A549 (cell line): Measurements from ENCODE around the gene PLCH2. TPM values are rescaled to one million over a fixed set of nuclear protein-coding genes. Genes with fewer than 3 reads are reported as not detected.

ENCODE experiments used
- ATAC-seq, 2 experiments: fragments of 200-7000 bp in 1 of 2; fragments of >200 bp in 1 of 2; cut with Nextera tagmentation in 1 of 2; cut with Tn5 transposase in 1 of 2; 3 replicates each; pipeline versions ENCODE4 v1.8.0 to v1.9.1; 2018 to 2020; ENCODE audit warnings: mild to moderate bottlenecking in 1 of 2, moderate library complexity in 1 of 2
- CTCF ChIA-PET: fragments of 300-600 bp; sonication (Branson Sonifier 250); formaldehyde crosslinking; extraction: SDS; loops from one replicate; lab custom pipeline; 2021; ENCODE audit warnings: antibody characterized with exemption, inconsistent platforms; lab: Yijun Ruan, JAX
- POLR2A ChIA-PET: fragments of 350-600 bp; formaldehyde crosslinking; extraction: SDS; loops from one replicate; lab custom pipeline; 2021; ENCODE audit warnings: antibody characterized with exemption, inconsistent platforms; lab: Yijun Ruan, JAX
- DNase-seq, 2 experiments: peaks; one replicate each; pipeline versions ENCODE4 v3.0.0 to v3.0.0-alpha.2; 2011 to 2016; ENCODE audit warnings: low read depth in 1 of 2, low spot score in 1 of 2
- FAIRE-seq: peaks from 2 replicates; lab custom pipeline; 2011; peaks lifted over from hg19 to GRCh38; lab: Jason Lieb, UNC
- H3K27ac ChIP-seq, 2 experiments: fragments of >200 bp; sonication (Bioruptor Twin); formaldehyde crosslinking; 3 replicates each; pipeline ENCODE4 v1.5.1; 2016 to 2017
- H3K4me1 ChIP-seq: fragments of >200 bp; sonication (Bioruptor Twin); formaldehyde crosslinking; 3 replicates; pipeline ENCODE4 v1.6.1; 2016
- H3K4me2 ChIP-seq: fragments of >200 bp; sonication (Bioruptor Twin); formaldehyde crosslinking; 3 replicates; pipeline ENCODE4 v1.6.1; 2016
- H3K4me3 ChIP-seq: fragments of >200 bp; sonication (Bioruptor Twin); formaldehyde crosslinking; 3 replicates; pipeline ENCODE4 v1.5.1; 2016
- H3K9me3 ChIP-seq: fragments of >200 bp; sonication (Bioruptor Twin); formaldehyde crosslinking; 3 replicates; pipeline ENCODE4 v1.6.1; 2016
- BCL3 ChIP-seq: fragments of >200 bp; sonication (Bioruptor Twin); formaldehyde crosslinking; IDR thresholded peaks from 3 replicates; pipeline ENCODE4 v1.6.1; 2016
- CEBPB ChIP-seq, 2 experiments: fragments of >200 bp in 1 of 2; sonication (Bioruptor Twin) in 1 of 2; formaldehyde crosslinking in 1 of 2; IDR thresholded peaks; 2 replicates each; pipeline ENCODE4 v1.6.1; 2012 to 2016
- CTCF ChIP-seq: fragments of >200 bp; sonication (Bioruptor Twin); formaldehyde crosslinking; IDR thresholded peaks from 3 replicates; pipeline ENCODE4 v1.5.1; 2016
- EHMT2 ChIP-seq: fragments of 200-600 bp; sonication (generic); IDR thresholded peaks from 2 replicates; pipeline ENCODE4 v1.6.1; 2016; ENCODE audit warnings: antibody characterized with exemption, low read depth, mild to moderate bottlenecking, moderate library complexity
- EP300 ChIP-seq, 2 experiments: fragments of >200 bp; sonication (Bioruptor Twin); formaldehyde crosslinking; IDR thresholded peaks; 2 replicates in 1 of 2; 3 replicates in 1 of 2; pipeline ENCODE4 v1.6.1; 2016 to 2017
- ESRRA ChIP-seq: fragments of 150-350 bp; IDR thresholded peaks from 2 replicates; pipeline ENCODE4 v1.6.1; 2014; ENCODE audit warnings: mild to moderate bottlenecking, low read length, borderline replicate concordance
- FOSB ChIP-seq: fragments of 250-450 bp; sonication (Bioruptor Pico); IDR thresholded peaks from 2 replicates; pipeline ENCODE4 v1.5.0; 2020; ENCODE audit warnings: mild to moderate bottlenecking, moderate library complexity
- FOSL2 ChIP-seq, 2 experiments: fragments of 450-650 bp in 1 of 2; fragments of >200 bp in 1 of 2; sonication (Bioruptor Twin) in 1 of 2; formaldehyde crosslinking; IDR thresholded peaks; 2 replicates each; pipeline versions ENCODE4 v1.5.0 to v1.6.1; 2016 to 2020; ENCODE audit warnings: mild to moderate bottlenecking in 1 of 2, moderate library complexity in 1 of 2
- GATA3 ChIP-seq: IDR thresholded peaks from 2 replicates; pipeline ENCODE4 v1.6.1; 2012; ENCODE audit warnings: borderline replicate concordance
- HDAC2 ChIP-seq: fragments of 200-600 bp; sonication (generic); IDR thresholded peaks from 2 replicates; pipeline ENCODE4 v1.6.1; 2016
- HMGXB4 ChIP-seq: fragments of 250-450 bp; sonication (Bioruptor Pico); IDR thresholded peaks from 2 replicates; pipeline ENCODE4 v1.5.0; 2021; ENCODE audit warnings: mild to moderate bottlenecking, moderate library complexity, borderline replicate concordance
- HOXA7 ChIP-seq: fragments of 250-450 bp; sonication (Bioruptor Pico); IDR thresholded peaks from 2 replicates; pipeline ENCODE4 v1.5.0; 2020; ENCODE audit warnings: mild to moderate bottlenecking, moderate library complexity
- HOXB5 ChIP-seq: fragments of 250-450 bp; sonication (Bioruptor Pico); IDR thresholded peaks from 2 replicates; pipeline ENCODE4 v1.5.0; 2020; ENCODE audit warnings: mild to moderate bottlenecking, moderate library complexity
- KDM5A ChIP-seq: fragments of 200-600 bp; sonication (generic); IDR thresholded peaks from 2 replicates; pipeline ENCODE4 v1.6.1; 2016; ENCODE audit warnings: antibody characterized with exemption, mild to moderate bottlenecking
- NR3C1 ChIP-seq: fragments of >200 bp; sonication (Bioruptor Twin); formaldehyde crosslinking; IDR thresholded peaks from 3 replicates; pipeline ENCODE4 v1.6.1; 2017
- RAD21 ChIP-seq, 2 experiments: fragments of >200 bp in 1 of 2; sonication (Bioruptor Twin) in 1 of 2; formaldehyde crosslinking in 1 of 2; IDR thresholded peaks in 1 of 2; conservative IDR thresholded peaks in 1 of 2; 2 replicates in 1 of 2; 3 replicates in 1 of 2; pipeline ENCODE4 v1.6.1; 2012 to 2018; ENCODE audit warnings: inconsistent platforms in 1 of 2
- RARB ChIP-seq: fragments of 250-450 bp; sonication (Bioruptor Pico); IDR thresholded peaks from 2 replicates; pipeline ENCODE4 v1.8.0; 2021; ENCODE audit warnings: mild to moderate bottlenecking, moderate library complexity
- RCOR1 ChIP-seq: fragments of 150-350 bp; IDR thresholded peaks from 2 replicates; pipeline ENCODE4 v1.6.1; 2014; ENCODE audit warnings: antibody characterized with exemption, low read length, low read depth
- RFX5 ChIP-seq: fragments of 450-650 bp; IDR thresholded peaks from 2 replicates; pipeline ENCODE4 v1.7.1; 2014; ENCODE audit warnings: antibody characterized with exemption, mild to moderate bottlenecking, moderate library complexity
- ZFP36 ChIP-seq: fragments of 450-650 bp; IDR thresholded peaks from 2 replicates; pipeline ENCODE4 v1.6.1; 2014; ENCODE audit warnings: borderline replicate concordance; ENCODE audit not compliant: partially characterized antibody
- ZNF302 ChIP-seq: fragments of 250-450 bp; sonication (Bioruptor Pico); IDR thresholded peaks from 2 replicates; pipeline ENCODE4 v1.9.0; 2021; ENCODE audit warnings: inconsistent platforms, mild to moderate bottlenecking, moderate library complexity
- ZSCAN20 ChIP-seq: fragments of 250-450 bp; sonication (Bioruptor Pico); IDR thresholded peaks from 2 replicates; pipeline ENCODE4 v1.8.0; 2022; ENCODE audit warnings: mild to moderate bottlenecking, moderate library complexity
- WGBS: methylation state at CpG from one replicate; pipeline ENCODE4 v1.1.6; 2017; ENCODE audit errors: missing lambda C conversion rate; 5-methylcytosine and 5-hydroxymethylcytosine counted together
- polyA plus RNA-seq, 4 experiments: library from polyadenylated mRNA; depleted of rRNA in 3 of 4; stranded (reverse); fragments of >200 nt; fragmentation: RNase III in 1 of 4; extraction: RNeasy Plus Mini Kit Qiagen cat#74134 plus additional on column Dnase treatment in 1 of 4; gene quantifications; 2 replicates in 3 of 4; 3 replicates in 1 of 4; pipeline ENCODE4 v1.2.3, GENCODE V29; 2011 to 2017

PLCH2 gene
- polyA plus RNA-seq, 2 of the 4 experiments (the other 2 are of a cell fraction), result 0.10 to 0.18 TPM

- DNase-seq (no peak), FAIRE-seq (no peak), ATAC-seq (peak in 1 of 2 experiments; percentile 4; a peak in 3 of 6 replicates)
- H3K4me3 ChIP-seq, result no peak overlapping the region
- peak overlapping the region; percentile 62 to 74; a peak in 5 of 6 replicates for H3K27ac ChIP-seq
- ChIA-PET POLR2A (no interaction called here), CTCF (interaction anchor here (1.0 to 6.8 kb wide), 7 partner anchors 16 to 101 kb away, joined by 3 to 51 read pairs (median 4); no protein-coding TSS in a partner anchor)
- WGBS, result 82% methylated on average over 5 of the region's 23 CpGs
- peaks cover 59% of the 10 kb centered on the region for H3K4me1 ChIP-seq
- H3K9me3 ChIP-seq, result no peaks in the 10 kb centered on the region
- TF ChIP-seq ESRRA (no peak), BCL3 (no peak), HMGXB4 (no peak), KDM5A (no peak), EHMT2 (no peak), NR3C1 (no peak), CEBPB (IDR thresholded peaks at IDR 0.05) (no peak), RFX5 (no peak), ZFP36 (no peak), FOSL2 (IDR thresholded peaks at IDR 0.05) (no peak), FOSL2 (CRISPR knock-in tag; IDR thresholded peaks at IDR 0.05) (no peak), GATA3 (no peak), RAD21 (conservative IDR thresholded peaks at IDR 0.05 in 1 of 2, IDR thresholded peaks at IDR 0.05 in 1 of 2) (no peak), HDAC2 (no peak), RCOR1 (no peak), CTCF (no peak)
- peak overlapping the region; percentile 41; the same call in 2 of the 3 replicates for H3K4me2 ChIP-seq
Observed at GRCh38 chr1:2447276-2448097, 28.6 kb upstream of the PLCH2 start.

GRCh38 chr1:2448098-2448445 lies 28.0 kb upstream of the PLCH2 start:
- ChIA-PET POLR2A (no interaction called here), CTCF (interaction anchor here (1.0 to 5.3 kb wide), 3 partner anchors 22 to 100 kb away, joined by 3 to 27 read pairs (median 10); no protein-coding TSS in a partner anchor)
- H3K4me3 ChIP-seq, result no peak overlapping the region

More at GRCh38 chr1:2448098-2448445, 28.0 kb upstream of the PLCH2 start:
- peak overlapping the region; percentile 41; the same call in 2 of the 3 replicates for H3K4me2 ChIP-seq
- ATAC-seq (peak; percentile 4 to 51; a peak in 3 of 6 replicates), DNase-seq (peak in 1 of 2 experiments; percentile 64), FAIRE-seq (no peak)
- 48% methylated on average over 9 of the region's 18 CpGs for WGBS
- TF ChIP-seq ZNF302 (no peak), FOSB (CRISPR knock-in tag) (no peak), ZSCAN20 (CRISPR knock-in tag) (no peak), EP300 (IDR thresholded peaks at IDR 0.05) (no peak), HOXA7 (CRISPR knock-in tag) (no peak), RARB (CRISPR knock-in tag) (no peak), CTCF (no peak), HOXB5 (CRISPR knock-in tag) (no peak), HDAC2 (no peak)
- TF ChIP-seq, all 56 proteins: peak for 0
- Histone ChIP-seq H3K27ac (peak overlapping the region; percentile 62 to 74; a peak in 5 of 6 replicates), H3K4me1 (peaks cover 64% of the 10 kb centered on the region), H3K9me3 (no peaks in the 10 kb centered on the region)
